Effector CD8-positive, alpha-beta T cell (primary cell): ENCODE data around the gene NEDD9.

Source experiments
- DNase-seq: peaks from one replicate; lab custom pipeline; 2025; lab: John Stamatoyannopoulos, UW

NEDD9 gene

GRCh38 chr6:11177271-11177670 lies 55.2 kb downstream of the NEDD9 start:
- DNase-seq = no peak

- no peak for DNase-seq
Measured at GRCh38 chr6:11174242-11174611, 58.2 kb downstream of the NEDD9 start.

DNA sequence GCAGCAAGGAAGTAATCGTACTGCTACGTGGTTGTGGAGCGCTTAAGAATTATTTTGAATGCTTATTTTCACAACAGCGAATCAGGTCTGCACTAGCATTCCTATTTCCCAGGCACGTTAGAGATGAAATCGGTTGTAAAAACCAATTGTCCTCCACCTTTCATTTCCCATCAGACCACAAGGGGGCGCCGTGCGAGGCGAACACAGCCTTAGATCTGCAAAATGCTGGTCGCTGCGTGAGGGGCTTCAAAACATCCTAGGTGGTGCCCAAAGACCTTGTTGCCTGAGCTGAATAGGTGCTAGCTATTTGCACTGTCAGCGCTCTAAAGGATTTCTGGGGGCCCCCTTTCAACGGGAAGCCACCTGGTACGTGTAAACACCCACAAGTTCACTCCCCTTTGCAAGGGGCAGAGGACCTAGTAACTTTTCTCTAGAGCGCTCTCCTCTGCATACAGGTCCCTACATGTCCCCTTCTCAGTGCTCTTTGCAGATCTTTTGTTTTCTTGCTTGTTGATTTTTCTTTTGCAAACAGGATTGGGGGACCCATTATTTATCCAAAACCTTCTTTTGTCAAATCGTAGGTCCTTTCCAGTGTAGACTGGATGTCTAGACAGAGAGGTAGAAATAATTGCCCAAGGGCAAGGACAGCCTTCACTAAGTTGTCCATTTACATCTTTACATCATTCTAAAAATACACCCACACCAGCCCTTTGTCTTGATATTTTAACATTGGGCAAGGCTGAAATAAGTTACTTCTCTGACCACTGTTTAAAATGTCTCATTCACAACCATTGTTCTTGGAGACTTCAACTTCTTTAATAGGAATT lies 59.8 kb downstream of the NEDD9 start:
- peak; percentile 76 for DNase-seq

DNA sequence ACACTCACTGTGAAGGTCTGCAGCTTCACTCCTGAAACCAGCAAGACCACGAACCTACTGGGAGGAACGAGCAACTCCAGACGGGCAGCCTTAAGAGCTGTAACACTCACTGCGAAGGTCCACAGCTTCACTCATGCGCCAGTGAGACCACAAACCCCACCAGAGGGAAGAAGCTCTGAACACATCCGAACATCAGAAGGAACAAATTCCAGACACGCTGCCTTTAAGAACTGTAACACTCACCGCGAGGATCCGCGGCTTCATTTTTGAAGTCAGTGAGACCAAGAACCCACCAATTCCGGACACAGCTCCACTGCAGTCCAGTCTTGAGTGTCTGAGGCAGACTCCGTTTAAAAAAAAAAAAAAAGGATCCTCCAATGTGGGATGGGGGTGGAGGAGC lies 60.5 kb downstream of the NEDD9 start:
- DNase-seq = no peak

DNA sequence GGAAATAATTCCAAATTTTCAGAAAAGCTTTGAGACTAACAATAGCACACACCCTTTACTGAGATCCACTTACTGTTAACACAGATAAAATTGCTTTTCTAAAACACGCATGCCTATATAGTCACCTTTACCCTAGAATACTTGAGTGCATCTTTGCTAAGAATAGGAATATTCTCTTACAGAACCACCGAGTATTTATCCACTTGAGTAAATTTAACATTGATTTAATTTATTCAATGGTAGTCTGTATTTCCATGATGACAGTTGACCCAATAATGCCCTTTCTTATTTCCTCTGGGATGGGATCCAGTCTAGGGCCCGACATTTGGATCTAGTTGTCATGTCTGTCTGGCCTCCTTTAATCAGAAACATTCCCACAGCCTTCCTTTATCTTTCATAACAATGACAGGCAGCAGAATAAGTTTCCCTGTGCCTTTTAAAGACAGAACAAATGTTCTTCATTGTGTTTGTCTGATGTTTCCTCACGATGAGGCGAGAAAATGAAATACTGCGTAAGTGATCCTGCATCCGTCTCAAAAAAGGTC lies 64.3 kb downstream of the NEDD9 start:
- DNase-seq = no peak

DNA sequence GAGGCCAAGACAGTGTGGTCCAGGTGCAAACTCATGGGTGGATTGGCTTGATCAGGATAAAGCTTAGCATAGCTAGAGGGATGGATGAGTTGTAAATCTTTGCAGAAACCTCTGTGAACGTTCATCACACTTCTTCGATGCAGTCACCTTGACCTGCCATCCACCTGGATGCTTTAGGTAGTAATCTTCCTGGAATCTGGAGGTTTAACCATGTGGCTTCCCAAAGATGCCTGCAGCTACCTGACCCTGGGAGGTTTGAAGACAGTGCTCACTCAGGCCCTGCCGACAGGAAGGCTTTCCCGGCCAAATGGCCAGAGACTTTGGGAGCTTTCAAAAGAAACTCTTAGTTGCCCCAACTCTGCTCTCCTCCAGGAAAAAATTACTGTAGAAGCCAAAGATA lies 65.5 kb downstream of the NEDD9 start:
- DNase-seq = no peak

GRCh38 chr6:11164717-11165646 lies 67.5 kb downstream of the NEDD9 start:
- no peak for DNase-seq

GRCh38 chr6:11163932-11164331 lies 68.5 kb downstream of the NEDD9 start:
- no peak for DNase-seq

DNA sequence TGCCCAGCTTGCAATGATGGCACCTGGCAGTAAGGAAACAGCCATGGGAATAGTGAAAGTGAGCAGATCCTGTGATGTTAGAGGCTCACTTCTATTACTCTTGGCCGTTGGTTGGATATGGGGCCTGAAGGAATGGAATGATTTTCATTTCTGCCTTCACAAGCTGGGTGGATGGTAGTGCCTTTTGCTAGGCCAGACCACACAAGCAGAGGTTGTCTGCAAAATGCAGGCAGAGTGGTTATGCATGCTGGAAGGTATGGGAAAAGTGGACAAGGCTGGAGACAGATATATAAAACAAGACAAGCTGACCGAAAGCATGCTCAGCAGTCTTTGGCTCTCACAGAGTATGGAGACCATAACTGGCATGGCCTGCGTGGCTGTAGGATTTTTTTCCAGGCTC lies 70.2 kb downstream of the NEDD9 start:
- DNase-seq = no peak

DNA sequence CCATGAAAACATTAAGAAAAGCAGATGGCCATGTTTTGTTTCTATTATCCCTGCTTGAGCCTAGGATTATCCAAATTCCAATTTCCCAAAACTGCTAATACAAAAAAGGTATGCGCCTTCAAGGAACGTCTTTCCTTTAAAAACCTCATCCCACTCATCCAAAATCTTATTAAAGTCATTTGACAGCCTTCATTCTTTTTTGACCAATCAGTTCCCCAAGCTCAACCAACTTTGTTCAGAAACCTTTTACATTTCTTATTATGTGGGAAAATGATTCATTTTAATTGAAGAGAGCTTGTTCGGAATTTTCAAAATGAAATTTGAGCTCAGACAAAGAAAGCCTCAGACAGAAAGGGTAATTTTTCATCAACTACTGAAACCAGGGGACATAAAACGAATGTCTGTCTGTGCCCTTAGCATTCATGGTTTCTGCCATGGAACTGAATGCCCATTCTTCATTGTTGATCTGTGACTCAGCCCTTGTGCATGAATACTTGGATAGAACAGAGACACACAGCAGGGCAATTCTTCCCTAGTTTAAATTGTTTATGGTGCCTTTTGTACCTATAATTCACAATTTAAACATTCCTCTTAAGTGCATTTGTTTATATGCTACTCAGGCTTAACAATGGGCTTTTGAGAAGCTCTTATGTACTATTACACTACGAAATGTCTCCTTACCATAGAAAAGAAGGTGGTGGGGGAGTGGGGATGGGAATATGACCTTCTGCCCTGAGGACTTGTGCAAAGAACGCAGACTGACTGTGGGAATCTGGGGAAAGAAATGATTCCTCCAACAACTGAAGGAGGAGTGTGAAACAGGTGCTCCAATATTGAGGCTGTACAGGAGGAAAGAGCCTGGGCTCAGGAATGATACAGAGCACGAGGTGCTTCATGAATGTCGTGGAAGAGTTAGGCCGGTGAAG lies 71.2 kb downstream of the NEDD9 start:
- DNase-seq = no peak

DNA sequence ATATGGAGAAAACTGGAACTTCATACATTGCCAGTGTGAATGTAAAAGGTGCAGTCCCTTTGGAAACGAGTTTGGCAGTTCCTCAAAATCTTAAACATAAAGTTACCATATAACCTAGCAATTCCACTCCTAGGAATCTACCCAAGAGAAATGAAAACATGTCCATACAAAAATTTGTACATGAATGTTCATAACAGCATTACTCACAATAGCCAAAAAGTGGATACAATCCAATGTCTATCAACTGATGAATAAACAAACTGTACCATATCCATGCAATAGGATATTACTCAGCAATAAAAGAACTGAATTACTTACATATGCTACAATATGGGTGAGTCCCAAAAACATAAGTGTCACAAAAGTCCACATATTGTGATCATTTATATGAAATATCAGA lies 72.3 kb downstream of the NEDD9 start:
- no peak for DNase-seq

GRCh38 chr6:11155589-11155988 lies 76.9 kb downstream of the NEDD9 start:
- DNase-seq = no peak

DNA sequence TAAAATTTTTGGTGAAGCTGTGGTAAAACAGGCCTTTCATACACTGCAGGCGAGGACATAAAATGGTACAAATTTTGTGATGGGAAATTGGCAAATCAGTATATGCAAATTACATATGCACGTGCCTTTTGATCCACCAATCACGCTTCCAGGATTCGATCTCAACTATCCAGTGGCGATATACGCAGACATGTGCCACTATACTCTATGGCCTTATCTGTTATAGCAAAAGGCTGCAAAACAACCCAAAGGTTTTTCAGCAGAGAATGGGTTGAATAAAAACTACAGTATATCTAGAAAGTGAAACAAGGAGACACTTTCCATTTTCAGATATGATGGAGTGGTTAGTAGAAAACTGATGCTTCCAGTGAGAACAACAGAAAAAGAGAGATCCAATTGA lies 79.0 kb downstream of the NEDD9 start:
- DNase-seq = no peak

DNA sequence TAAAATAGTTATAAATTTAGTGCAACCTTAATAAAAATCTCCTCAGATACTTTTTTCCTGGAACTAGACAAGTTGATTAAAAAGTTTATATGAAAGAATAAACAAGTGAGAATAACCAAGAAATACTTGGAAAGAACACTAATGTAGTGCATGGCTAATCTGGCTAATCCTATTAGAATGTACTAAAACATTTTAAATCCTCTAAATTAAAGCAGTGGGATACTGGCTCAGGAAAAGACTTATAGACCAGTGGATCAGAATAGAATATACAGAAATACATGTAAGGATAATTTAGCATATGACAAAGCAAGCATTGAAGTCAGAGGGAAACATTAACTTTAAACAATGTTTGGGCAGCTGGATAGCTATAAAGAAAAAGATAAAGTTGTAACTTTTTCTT lies 79.9 kb downstream of the NEDD9 start:
- DNase-seq = no peak

GRCh38 chr6:11151488-11151887 lies 81.0 kb downstream of the NEDD9 start:
- no peak for DNase-seq

DNA sequence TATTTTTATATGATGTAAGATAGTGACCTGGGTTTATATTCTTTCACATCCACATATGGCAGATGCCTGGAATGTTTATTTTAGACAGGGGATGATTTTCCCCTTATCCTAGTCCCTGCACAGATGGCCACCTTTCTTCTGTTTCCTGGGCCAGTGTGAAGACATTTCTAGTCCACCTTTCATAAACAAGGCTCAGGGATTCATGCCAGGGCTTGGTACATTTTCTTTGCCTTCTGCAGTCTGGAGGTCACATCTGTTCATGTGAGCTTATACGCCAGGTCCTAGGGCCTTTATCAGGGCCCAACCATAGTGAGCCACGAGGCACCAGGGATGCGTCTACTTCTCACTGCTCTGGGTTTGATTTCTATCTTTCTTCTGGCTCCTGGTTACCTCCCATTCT lies 82.9 kb downstream of the NEDD9 start:
- no peak for DNase-seq

GRCh38 chr6:11146117-11146826 lies 86.2 kb downstream of the NEDD9 start:
- no peak for DNase-seq

GRCh38 chr6:11144393-11144851 lies 88.0 kb downstream of the NEDD9 start:
- DNase-seq = peak; percentile 44

GRCh38 chr6:11143394-11144371 lies 88.8 kb downstream of the NEDD9 start:
- no peak for DNase-seq
